ENCODE measurements around the gene OBI1.
A peak's percentile ranks its signal among the peaks of the same experiment; 100 is the strongest.

Gene OBI1

GRCh38 chr13:78601874-78602560 lies 56.9 kb downstream of the OBI1 start:
- DNase-seq: no peak

- DNase-seq: no peak
Observed at GRCh38 chr13:78601124-78601873, 57.7 kb downstream of the OBI1 start.

DNA sequence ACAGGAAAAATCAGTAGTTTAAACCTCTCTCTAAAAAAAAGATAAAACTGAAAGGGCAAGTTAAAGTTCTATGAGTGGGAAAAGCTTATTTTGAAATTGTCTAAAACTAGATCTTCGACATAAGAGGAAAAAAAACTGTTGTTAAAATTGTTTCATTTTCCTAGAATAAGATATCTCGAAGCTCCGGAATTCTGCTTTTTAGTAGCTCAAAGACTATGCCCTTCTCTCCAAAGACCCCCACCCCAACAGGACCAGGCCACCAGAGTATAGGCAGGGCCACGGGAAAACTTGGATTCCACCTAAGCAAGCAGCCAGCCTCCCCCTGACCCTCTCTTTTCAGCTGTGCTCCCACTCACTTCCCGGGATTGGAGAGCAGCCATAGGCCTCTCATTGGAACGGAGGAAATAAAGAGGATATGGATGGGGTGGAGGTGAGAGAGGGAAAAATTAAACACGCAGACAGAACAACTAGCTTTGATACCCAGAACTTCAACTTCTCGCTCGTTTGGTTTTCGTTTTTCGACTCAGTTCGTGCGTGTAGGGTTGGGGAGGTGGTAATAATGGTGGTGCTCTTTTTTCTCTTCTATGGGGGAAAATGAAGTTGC lies 58.6 kb downstream of the OBI1 start:
- DNase-seq: no peak

- DNase-seq: no peak
Observed at GRCh38 chr13:78599645-78600279, 59.2 kb downstream of the OBI1 start.

- DNase-seq: no peak
Observed at GRCh38 chr13:78598966-78599644, 59.9 kb downstream of the OBI1 start.

GRCh38 chr13:78598116-78598781 lies 60.7 kb downstream of the OBI1 start:
- no peak for DNase-seq

GRCh38 chr13:78597602-78597932 lies 61.4 kb downstream of the OBI1 start:
- no peak for DNase-seq

DNA sequence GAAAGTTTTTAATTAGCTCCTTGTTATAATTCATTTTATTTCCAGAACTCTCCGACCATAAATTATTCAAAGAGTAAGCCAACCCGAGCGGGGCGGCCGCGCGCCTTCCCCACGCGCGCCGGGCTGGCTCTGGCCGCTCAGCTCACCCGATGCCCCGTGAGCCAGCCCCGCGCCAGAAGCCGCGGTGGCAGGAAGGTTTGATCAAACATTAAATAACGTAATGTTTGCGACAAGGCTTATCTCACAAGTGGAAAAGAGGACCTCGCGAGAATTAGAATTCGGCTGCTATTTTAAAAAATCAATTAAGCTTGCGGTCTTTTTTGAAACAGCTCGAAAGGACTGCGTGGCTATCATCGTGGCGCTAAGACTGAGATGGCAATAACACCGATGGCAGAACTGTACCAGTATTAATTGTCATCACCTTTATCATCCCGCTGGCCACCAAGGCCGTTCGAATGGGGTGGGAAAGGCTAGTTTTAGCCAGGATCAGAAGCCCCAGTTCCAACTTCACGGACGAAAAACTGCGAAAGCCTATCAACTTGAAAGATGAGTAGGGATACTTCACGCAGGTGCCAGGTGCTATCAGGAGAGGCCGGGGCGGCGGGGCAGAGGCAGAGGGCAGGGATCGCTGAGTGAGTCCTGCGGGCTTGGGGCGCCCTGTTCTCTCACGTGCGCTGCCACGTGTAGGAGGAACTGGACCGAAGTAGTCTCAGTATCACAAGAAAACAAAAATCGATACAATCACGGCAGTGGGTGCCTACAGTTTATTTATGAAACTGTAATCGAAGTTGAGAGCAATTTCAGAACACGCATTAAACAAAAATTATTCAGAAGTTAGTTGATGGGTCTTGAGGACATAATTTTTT lies 62.0 kb downstream of the OBI1 start:
- DNase-seq: no peak

GRCh38 chr13:78596399-78596735 lies 62.6 kb downstream of the OBI1 start:
- DNase-seq: no peak

DNA sequence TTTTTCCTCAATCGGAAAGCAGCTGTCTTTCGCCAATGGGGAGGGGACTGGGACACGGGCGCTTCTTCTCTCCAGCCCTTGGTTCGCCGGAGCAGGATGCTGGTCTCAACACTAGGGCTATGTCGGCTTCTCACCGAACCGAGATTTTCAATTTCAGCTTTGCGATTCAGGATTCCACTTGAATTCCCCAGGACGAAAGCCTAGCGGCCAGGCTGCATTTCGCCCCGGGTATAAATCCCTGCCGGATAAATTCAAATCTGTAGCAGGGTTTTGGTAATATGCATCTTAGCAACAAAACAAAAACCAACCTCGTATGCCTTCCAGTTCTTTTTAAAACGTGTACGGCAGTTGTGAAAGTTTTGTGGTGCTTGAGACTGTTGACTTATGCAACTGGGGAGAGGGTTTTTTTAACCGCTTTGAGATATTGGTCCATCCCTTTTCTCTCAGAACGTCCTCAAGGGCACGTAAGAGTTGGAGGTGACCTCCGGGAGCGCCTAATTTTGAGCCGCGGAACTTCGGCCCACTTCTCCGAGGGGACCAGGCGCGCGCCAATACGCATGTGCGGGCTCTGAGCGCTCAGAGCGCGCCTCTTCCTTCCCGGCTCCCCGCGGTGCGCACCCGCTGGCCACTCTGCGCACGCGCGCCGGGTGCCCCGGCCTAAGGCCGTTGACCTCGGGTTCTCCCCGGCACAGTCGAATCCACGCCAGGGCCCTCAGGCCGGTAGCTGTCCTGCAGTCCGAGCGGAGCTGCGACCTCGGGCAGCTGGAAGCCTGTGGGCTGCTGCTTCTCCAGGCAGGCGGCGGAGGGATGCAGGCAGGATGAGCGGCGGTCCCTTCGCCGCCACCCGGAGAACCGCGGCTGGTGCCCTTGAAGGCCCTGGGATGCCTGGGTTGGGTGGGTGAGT lies 63.2 kb downstream of the OBI1 start:
- DNase-seq: no peak

- DNase-seq: no peak
Observed at GRCh38 chr13:78594456-78594975, 64.4 kb downstream of the OBI1 start.

DNA sequence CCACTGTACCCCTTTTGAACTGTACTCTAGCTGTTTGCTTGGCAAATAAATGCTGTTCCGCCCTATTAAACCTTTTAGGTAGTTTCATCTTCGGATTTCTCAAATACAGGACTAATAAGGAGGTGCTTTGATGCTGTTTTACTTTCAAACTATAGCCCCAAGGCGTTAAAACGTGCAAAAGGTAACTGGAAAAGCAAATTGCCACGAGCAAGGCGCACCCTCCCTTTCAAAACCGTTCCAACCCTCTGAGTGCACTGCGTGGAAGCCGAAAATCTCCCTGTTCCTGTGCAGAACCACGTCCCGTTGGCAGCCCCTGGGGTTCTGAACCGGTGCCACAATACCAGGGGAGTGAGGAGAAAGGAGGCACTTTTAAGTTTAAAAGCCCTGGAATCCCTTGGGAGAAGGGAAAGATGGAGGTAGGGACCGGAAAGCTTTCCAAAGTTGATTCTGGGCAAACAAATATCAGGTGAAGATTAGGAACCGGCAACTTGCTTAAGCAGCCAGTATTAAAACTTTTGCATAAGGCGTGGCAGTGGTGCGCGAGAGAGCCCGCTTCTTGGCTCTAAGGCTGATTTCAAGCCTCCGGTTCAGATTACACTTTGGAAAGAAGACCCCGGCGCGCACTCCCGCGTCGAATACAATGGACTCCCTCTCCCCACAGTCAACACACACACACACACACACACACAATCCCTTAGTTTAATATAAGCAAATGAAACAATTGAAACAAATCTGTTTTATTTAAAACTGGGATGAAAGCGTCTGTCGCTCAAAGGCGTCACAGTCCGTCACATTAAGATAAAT lies 65.1 kb downstream of the OBI1 start:
- peak; percentile 70 for DNase-seq

- no peak for DNase-seq
Observed at GRCh38 chr13:78593129-78593528, 65.8 kb downstream of the OBI1 start.

DNA sequence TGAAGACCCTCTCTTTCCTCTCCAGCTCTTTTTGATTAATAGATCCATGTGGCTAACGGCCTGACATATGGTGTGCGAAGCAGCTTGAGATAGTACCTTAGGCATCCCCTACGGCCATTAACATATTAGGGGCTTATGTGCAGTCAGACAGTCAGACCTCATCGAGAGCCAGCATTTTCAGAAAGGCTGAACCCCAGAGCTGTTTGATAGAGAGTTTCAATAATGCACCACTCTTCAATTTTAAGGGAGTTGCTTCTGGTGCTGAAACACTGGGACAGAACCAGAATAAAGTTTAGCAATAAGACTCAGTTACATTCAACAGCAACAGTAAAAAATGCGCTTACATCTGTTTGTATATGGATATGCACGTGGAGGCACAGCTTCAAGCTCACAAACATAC lies 66.4 kb downstream of the OBI1 start:
- DNase-seq: no peak

DNA sequence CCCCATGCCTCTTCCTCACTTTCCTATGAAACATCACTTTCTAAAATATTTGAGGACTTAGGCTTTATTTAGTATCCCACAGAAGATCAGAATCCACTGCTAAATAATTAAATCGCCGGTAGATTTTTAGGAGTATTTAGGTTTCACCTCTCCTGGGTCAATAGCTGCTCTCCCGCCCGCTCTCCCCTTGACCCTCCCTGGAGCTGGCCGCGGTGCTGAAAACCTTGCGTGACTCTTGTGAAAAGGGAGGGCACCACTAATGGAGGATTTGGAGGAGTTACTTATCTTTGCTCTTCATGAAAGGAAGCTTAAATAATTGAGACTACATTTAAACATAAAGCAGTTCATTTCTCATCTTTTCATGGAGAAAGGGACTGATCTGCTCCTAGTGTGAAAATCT lies 69.7 kb downstream of the OBI1 start:
- no peak for DNase-seq

DNA sequence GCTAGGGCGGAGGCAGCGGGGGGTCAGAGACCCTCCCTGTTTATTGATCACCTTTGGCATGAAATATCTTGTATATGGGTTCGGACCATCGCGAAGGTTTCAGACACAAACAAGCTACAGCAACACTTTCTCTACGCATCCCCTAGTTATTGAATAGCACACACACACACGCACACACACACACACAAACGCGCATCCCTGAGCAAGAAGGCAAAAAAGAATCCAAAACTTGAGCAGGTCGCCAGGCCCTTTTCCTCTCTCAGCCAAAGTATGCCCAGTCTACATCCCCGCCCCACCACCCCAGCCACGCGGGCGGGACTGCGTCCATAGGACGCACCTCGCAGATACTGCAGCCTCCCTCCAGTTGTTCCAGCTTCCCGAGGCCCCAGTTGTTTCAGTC lies 71.6 kb downstream of the OBI1 start:
- DNase-seq: no peak

DNA sequence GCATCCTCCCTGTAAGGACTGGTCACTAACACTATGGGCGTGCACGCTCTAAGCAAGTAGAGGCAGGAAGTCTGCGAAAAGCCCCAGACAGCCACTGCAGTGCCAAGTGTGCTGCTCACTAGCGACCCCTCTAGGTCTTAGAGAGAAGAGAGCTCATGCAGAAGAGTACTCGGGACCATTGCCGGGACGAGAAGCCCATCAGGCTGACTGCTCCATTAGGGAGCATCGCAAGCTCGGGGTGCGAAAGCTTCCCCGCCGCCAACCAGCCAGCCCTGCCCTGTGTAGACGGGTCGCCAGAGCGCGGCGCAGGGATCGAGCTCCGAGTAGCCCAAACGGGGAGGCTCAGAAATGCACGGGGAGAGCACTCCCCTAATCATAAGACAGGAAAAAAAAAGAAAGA lies 72.2 kb downstream of the OBI1 start:
- no peak for DNase-seq

DNA sequence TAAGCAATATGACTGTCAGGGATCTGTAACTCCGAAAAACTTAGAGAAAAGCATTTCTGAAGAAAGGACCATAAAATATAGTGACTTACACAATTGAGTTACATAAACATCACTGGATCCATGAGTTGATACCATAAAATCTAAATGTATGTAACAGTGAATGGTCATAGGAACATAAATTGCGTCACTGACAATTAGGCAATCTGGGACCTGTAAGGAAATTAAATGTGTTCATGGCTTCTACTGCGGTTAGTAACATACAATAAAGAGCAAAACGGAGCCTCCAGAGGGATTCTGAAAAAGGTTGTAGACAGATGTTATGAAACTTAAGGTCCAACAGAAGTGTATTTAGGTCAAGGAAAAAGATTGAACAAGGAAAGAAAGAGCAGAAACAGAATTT lies 82.7 kb downstream of the OBI1 start:
- DNase-seq: no peak

DNA sequence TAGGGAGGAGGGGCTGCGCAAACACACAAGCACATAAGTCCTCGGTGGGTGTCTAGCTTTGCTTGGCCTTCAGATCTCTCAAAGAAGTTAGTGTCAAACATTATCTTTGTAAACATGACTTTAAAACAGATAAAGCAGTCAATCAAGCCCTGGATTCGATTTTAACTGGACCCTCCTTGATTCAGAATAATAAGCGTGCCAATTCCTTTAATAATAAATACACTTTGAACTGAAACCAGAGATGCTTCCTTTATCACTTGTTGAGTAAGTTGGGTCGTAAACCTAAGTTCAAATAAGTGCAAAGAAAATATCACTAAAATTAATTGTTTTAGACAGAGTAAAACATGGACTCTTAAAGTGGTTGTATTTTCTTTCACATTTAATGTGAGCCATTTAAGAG lies 86.5 kb downstream of the OBI1 start:
- DNase-seq: no peak

DNA sequence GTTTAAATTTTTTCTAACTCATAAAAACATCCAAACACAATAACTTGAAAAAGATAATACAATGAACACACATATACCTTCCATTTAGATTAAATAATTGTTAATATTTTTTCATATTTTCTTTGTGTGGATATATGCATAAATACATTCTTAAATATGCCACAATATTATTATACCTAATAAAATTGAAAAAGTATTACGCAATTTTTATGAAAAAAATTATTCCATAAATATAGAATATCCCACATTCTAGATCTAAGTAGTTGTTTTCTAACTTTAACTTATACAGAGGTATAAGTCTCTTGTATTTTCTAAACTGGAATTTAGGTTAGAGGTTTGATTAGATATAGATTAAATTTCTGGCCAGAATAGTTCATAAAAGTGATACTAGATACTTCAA lies 89.9 kb downstream of the OBI1 start:
- DNase-seq: no peak

Data from DMS79 (cell line).